ENCODE measurements around the gene STEAP1.
"Not testable (repeated sequence)": the region's sequence is repeated elsewhere in the genome, so short reads cannot be mapped to it uniquely, and the experiment has no call there.

Gene STEAP1

DNA sequence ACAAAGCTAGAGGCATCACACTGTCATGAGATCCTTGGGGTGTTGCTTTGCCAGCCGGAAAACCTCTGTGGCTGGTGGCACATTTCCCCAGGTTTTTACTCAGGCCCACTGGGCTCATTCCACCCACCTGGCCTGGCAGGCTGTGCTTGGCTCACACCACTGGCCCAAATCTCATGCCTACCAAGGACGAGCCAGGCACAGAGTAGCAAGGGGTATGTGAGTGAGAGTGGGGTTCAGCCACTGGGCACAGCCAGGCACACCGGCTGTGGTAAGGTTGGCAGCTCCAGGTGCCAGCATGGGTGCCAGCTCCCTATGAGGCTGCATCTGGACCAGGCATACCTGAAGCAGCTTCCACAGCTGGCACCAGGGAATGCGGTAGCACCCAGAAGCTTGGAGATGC lies 21.4 kb downstream of the STEAP1 start:
- no peak for DNase-seq

DNA sequence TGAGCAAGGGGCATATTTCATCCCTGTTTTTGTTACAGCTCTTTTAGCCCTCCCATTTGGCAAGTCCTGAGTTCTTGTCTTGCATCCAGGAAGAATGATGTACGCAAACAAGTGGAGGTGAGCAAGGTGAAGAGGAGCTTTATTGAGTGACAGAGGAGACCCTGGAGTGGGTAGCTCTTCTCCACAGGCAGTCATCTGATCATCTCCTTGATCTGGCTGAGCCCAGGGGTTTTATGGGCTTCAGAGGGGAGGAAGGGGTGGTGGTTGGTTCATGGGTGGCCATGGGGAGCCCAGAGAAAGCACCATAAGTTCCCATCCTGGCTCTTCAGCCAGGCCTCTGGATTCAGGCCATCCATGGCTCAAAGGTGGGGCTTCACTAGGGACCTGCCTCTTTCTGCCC lies 21.9 kb downstream of the STEAP1 start:
- DNase-seq, result no peak

DNA sequence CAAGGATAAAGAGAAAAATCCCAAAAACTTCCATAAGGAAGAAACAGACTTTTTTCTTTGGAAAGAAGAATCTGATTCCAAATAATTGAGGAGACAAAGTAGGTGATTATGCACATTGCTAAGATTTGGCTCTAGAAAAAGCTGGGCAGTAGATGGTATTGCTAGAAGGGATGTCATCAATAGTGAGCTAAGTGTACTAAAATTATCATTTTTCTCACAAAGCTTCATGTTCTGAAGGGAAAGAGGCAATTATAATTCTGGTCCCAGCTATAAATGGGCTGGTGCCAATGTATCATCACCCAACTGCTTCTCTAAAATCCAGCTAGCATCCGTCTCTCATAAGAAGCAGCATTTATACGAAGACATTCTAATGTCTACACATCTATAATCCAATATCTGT lies 23.9 kb downstream of the STEAP1 start:
- DNase-seq, result no peak

DNA sequence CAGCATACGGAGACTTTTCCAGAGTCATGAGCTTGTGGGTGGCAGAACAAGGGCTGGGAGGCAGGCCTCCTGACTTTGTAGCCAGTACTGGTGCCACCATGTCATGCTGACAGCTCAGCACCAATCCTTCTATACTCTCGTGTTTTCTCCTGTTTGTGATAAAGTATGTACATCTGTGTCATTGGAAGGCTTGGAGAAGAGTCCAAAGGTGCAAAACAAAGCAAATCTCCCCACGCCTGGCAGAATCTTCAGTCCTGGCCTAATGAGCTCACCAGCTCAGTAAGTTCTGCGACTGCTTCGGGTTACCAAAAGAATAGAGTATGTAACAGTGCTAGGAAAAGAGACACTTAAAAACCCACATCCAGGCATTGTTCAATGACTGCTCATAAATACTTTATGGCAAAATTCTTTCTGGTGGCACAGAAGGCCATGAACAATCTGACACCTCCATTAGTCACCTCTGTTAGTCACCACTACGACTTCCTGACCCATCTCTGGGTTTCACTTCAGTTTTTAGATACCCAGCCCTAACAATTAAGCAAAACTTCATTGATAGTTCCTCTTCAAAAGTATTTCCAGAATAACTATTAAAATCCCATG lies 24.5 kb downstream of the STEAP1 start:
- no peak for DNase-seq

GRCh38 chr7:90180011-90180585 lies 25.8 kb downstream of the STEAP1 start:
- no peak for DNase-seq

DNA sequence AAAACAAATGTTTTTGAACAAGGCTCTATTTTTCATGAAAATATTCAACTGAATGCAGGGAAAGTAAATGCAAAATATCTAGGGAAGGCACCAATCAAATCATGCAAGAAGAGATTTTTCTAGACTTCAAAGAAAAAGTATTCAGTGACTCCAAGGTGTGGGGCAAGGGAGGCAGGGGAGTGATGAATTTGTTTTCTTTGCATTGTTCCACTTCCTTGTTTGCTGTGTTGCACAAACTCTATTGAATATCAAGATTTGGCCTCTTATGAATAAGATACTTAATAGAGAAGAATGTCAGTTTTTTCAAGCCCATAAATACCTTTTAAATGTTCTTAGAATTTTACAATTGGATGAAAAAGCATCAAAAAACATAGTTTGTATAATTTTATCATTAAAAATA lies 26.4 kb downstream of the STEAP1 start:
- no peak for DNase-seq

DNA sequence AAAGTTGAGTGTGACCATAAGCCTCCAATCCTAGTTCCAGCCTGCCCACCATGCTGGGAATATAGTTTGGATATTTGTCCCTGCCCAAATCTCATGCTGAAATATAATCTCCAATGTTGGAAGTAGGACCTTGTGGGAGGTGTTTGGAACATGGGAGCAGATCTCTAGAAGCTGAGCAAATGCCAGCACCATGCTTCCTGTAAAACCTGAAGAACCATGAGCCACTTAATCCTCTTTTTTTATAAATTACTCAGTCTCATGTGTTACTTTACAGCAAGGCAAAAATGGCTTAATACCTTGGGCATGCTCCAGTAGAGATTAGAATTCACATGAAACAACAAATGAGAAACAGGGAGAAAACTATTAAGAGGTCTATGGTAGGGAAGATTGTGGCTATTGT lies 27.2 kb downstream of the STEAP1 start:
- DNase-seq, result no peak

DNA sequence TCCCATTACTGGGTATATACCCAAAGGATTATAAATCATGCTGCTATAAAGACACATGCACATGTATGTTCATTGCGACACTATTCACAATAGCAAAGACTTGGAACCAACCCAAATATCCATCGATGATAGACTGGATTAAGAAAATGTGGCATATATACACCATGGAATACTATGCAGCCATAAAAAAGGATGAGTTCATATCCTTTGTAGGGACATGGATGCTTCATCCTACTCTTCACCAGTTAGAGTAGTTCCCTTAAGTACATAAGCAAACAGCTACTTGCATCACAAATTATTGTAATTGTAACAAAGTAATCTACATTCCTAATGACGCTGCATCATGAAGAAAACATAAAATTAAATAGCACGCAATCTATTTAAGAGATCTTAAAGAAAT lies 32.0 kb downstream of the STEAP1 start:
- DNase-seq, result not testable (repeated sequence)

DNA sequence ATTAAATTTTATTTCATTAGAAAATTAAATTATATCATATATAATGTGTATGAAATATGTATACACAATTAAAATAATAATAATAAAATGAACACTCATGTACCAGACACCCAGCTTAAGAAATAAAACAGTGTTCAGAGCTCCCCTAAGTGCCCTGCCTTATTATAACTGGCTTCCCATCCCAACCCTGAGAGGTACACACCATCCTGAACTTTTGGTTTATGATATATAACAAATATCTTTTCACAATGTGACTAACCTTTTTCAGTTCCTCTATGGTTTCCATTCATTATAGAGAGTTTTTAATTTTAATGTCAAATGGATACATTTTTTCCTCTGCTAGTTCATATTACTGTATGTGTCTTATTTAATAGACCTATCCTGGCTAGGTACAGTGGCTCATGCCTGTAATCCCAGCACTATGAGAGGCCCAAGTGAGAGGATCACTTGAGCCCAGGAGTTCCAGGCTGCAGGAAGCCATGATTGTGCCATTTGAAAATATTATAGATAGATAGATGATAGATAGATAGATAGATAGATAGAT lies 33.3 kb downstream of the STEAP1 start:
- DNase-seq, result no peak

- DNase-seq, result no peak
These were observed 34.0 kb downstream of the STEAP1 start for GRCh38 chr7:90188281-90188680.

- no peak for DNase-seq
These were observed 36.7 kb downstream of the STEAP1 start for GRCh38 chr7:90190995-90191394.

DNA sequence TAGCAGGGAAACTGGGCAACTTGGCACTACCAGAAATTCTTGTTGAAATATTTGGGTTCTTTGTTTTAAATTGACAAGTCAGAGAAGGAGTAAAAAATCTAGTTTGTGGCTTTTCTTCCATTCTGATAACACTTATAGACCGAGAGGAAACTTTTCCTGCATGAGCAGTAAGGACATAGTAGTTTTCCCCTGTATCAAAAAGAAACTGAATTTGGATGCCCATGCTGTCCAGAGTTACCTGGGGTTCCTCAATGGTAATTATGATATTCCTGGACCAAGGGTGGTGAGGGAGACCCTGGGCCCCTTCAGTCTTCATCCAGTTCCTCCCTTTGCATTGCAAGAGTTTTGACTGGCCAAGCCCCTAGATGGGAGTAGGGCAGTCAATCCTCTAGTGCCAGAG lies 37.4 kb downstream of the STEAP1 start:
- no peak for DNase-seq

DNA sequence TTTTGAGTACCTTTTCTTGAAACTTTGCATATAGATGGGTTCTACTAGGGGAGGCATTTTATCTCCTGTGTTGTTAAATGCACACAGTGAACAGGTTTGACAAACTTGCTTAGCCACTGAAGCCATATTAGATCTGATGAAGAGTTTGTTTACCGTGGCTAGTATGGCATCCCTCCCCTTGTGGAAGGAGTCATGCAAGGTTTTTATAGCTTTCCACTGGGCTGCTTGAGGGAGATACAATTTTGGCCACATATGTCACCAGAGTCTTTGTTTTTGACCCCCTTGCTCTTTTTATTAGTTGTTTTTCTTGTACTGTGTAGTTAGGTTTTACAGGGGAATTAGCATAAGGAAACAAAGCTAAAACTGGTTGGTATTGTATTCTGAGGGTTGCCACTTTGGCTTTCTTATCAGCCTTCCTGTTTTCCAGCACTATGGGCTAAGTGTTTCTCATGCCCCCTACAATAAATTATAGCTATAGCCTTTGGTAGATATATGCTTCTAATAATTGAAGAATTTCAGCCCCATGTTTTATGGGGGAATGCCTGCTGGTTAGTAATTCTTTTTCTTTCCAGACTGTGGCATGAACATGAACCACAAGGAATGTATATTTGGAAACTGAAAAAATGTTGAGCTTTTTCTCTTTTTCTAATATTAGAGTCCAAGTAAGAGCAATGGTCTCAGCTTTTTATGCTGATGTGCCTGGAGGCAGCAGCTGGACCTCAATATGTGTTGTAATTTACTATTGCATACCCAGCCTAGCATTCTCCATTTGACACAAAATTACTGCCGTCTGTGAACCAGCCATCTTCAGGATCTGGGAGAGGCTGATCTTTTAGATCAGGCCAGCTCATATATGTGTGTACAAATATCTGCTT lies 38.8 kb downstream of the STEAP1 start:
- DNase-seq, result no peak

DNA sequence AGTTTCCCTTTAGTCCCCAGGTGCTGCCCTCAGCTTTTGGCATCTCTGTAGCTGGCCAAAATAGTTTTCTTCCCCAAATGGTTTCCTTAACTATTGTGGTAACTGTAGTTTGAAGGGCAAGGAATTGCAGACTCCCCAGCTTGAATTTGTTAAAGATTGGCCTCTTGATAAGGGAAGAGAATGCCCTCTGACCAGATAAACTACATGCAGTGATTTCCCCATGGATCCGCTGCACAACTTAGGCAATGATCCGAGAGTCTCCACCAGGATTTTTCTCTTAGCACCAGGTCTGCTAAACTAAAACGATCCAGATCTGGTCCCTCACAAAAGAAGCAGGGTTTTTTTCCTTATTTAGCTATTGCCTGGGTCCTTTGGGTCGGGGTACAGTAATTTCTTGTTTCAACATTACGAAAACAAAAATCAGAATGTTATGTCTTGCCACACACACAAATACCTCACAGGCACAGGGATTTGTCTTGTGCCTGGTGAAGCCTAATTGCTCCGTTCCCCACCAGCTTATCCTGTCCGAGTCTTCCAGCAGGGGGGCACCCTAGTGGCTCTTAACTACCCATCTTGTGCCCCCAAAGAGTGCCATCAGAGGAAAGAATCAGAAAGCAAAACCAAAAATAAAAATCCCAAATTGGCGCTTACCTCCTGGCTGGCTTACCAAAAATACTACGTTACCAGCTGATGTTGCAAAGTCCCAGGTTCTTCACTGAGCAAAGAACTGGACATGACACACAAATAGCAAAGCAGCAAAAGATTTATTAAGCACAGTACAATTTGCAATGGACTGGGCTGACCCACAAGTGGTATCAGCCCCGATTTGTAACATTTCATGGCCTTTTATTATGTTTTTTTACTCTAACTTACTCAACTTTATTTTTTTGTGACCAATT lies 40.9 kb downstream of the STEAP1 start:
- DNase-seq, result no peak

DNA sequence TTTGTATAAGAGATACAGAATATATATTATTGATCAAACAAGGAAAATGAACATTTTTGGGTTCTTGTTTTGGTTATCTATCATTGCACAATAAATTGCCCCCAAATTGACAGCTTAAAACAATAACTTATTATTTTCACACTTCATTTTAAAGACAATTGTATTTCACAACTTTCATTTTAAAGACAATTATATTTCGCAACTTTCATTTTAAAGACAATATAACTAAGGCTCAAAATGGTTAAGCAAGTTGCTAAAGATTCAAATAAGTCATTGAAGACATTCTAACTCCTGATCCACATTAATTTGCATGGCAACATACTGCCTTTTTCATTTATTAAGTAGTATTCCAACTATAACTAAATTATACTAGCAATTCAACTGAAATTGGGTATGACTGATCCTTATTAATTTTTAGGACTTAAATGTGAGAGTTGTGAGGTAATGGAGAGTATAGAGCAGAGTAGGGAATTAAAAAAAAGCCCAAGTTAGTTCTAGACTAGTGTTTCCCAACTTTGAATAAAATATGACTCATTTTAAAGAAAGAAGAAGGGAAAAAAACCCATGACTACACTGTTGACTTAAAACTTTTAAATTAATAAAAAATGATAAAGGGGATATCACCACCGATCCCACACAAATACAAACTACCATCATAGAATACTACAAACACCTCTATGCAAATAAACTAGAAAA lies 47.4 kb downstream of the STEAP1 start:
- DNase-seq, result no peak

- no peak for DNase-seq
These were observed 53.7 kb downstream of the STEAP1 start for GRCh38 chr7:90207956-90208355.

GRCh38 chr7:90209776-90210175 lies 55.5 kb downstream of the STEAP1 start:
- no peak for DNase-seq

DNA sequence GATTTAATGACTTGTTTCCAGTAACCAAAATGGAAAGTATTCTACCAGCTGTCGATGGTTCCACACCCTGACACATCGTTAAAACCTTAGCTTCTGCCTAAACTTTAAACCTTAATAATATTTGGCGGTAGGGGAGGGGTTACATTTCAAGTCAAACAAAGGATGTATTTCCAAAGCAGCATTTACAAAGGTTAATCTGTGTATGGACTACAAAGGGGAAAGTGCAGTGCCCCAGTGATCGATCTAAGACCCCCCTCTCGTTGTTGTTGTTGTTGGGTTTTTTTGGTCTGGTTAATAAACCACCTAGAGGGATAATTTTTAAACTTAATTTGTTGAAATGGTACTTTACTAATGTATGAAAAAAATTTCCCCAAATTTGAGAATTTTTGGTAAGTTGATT lies 56.2 kb downstream of the STEAP1 start:
- DNase-seq, result no peak

- DNase-seq, result no peak
These were observed 56.7 kb downstream of the STEAP1 start for GRCh38 chr7:90210981-90211380.

DNA sequence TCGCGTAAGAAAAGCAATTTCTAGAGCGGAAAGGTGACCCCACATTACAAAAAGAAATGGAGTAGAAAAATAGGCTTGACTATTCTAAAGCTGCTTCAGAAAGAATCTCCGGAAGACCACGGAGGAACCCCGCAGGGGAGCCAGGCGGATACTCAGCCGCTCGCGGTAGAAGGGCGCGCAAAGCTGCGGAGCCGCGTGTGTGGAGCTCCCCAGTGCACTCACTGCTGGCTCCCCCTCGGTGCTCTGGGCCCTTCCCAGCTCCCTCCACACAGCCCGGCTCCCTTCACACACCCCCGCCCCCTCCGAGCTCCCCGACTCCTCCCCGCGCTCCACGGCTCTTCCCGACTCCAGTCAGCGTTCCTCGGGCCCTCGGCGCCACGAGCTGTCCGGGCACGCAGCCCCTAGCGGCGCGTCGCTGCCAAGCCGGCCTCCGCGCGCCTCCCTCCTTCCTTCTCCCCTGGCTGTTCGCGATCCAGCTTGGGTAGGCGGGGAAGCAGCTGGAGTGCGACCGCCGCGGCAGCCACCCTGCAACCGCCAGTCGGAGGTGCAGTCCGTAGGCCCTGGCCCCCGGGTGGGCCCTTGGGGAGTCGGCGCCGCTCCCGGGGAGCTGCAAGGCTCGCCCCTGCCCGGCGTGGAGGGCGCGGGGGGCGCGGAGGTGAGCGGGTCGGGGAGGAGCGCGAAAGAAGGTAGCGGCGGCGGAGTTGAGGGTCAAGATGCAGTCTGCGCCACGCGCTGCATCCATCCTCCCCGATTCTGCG lies 57.3 kb downstream of the STEAP1 start, which contains the start of gene STEAP2:
Gene STEAP2, plus strand, starts transcription at position 350 of the 758 bp plus-strand sequence. CDS start 13,343 bp downstream, outside the sequence.
- DNase-seq, result no peak

GRCh38 chr7:90212149-90212495 lies 57.9 kb downstream of the STEAP1 start:
- no peak for DNase-seq

Data from activated effector memory CD4-positive, alpha-beta T cell treated with Interleukin-2 at 50 U/mL for 16 hours (primary cell).